HepG2 (cell line): ENCODE results near the gene SASH1. TPM values are rescaled to one million over a fixed set of nuclear protein-coding genes. Genes with fewer than 3 reads are reported as not detected.

Source experiments
- AFF4 ChIP-seq: sonication (generic); formaldehyde crosslinking; IDR thresholded peaks from 2 replicates; pipeline ENCODE4 v1.4.0; 2020; ENCODE audit warnings: missing genetic modification reagents
- ATAD3A ChIP-seq: sonication (generic); formaldehyde crosslinking; IDR thresholded peaks from 2 replicates; pipeline ENCODE4 v1.4.0; 2020; ENCODE audit warnings: missing genetic modification reagents
- BORCS8-MEF2B ChIP-seq: sonication (generic); formaldehyde crosslinking; IDR thresholded peaks from 2 replicates; pipeline ENCODE4 v1.8.0; 2022; ENCODE audit warnings: mild to moderate bottlenecking, missing genetic modification reagents
- GZF1 ChIP-seq: sonication (generic); formaldehyde crosslinking; IDR thresholded peaks from 2 replicates; pipeline ENCODE4 v1.5.1; 2020; ENCODE audit warnings: mild to moderate bottlenecking, missing genetic modification reagents
- HIVEP1 ChIP-seq: sonication (generic); formaldehyde crosslinking; IDR thresholded peaks from 2 replicates; pipeline ENCODE4 v1.4.0; 2020; ENCODE audit warnings: mild to moderate bottlenecking, missing genetic modification reagents
- MTF2 ChIP-seq: sonication (generic); formaldehyde crosslinking; IDR thresholded peaks from 2 replicates; pipeline ENCODE4 v1.5.0; 2020; ENCODE audit warnings: missing genetic modification reagents, borderline replicate concordance
- MYNN ChIP-seq: sonication (generic); formaldehyde crosslinking; IDR thresholded peaks from 2 replicates; pipeline ENCODE4 v1.4.0; 2020; ENCODE audit warnings: mild to moderate bottlenecking, low read depth, missing genetic modification reagents
- NR0B2 ChIP-seq: sonication (generic); formaldehyde crosslinking; IDR thresholded peaks from 2 replicates; pipeline ENCODE4 v1.4.0; 2020; ENCODE audit warnings: mild to moderate bottlenecking, missing genetic modification reagents
- PCBP1 ChIP-seq: fragments of 200-400 bp; formaldehyde crosslinking; IDR thresholded peaks from 2 replicates; pipeline ENCODE4 v1.6.1; 2017; ENCODE audit warnings: mild to moderate bottlenecking, low read depth, low read length, borderline replicate concordance
- PTBP1 ChIP-seq: fragments of 200-400 bp; formaldehyde crosslinking; IDR thresholded peaks from 2 replicates; pipeline ENCODE4 v1.6.1; 2018; ENCODE audit warnings: low read length, low read depth; ENCODE audit not compliant: poor library complexity, severe bottlenecking
- ZNF335 ChIP-seq: sonication (generic); formaldehyde crosslinking; IDR thresholded peaks from 2 replicates; pipeline ENCODE4 v1.4.0; 2020; ENCODE audit warnings: missing genetic modification reagents
- ZNF382 ChIP-seq: sonication (generic); formaldehyde crosslinking; IDR thresholded peaks from 2 replicates; pipeline ENCODE4 v1.5.0; 2020; ENCODE audit warnings: missing genetic modification reagents, mild to moderate bottlenecking, borderline replicate concordance
- ZNF83 ChIP-seq: sonication (generic); formaldehyde crosslinking; IDR thresholded peaks from 2 replicates; pipeline ENCODE4 v1.4.0; 2020; ENCODE audit warnings: missing genetic modification reagents, mild to moderate bottlenecking, borderline replicate concordance
- polyA plus RNA-seq, 8 experiments: library from polyadenylated mRNA; depleted of rRNA in 3 of 8; stranded (reverse) in 7 of 8; unstranded in 1 of 8; fragments of >200 nt; fragmentation: Illumina TruSeq in 4 of 8; extraction: Trizol in 4 of 8; gene quantifications; 2 replicates each; pipeline versions ENCODE4 v1.2.1 to v1.2.3, GENCODE V29; 2011 to 2016; ENCODE audit warnings: low read depth in 4 of 8, missing spikeins in 1 of 8, mixed read lengths in 1 of 8; ENCODE audit not compliant: insufficient read depth in 1 of 8
- total RNA-seq, 5 experiments: library from RNA; depleted of rRNA; stranded (reverse); fragments of >200 nt; fragmentation: Illumina TruSeq; extraction: Trizol; gene quantifications; 2 replicates each; pipeline ENCODE4 v1.2.3, GENCODE V29; 2016; ENCODE audit warnings: low read depth in 1 of 5
- TF ChIP-seq, protein P1 (sequence below): sonication (generic); formaldehyde crosslinking; IDR thresholded peaks from 2 replicates; pipeline ENCODE4 v1.5.0; 2020; ENCODE audit warnings: missing genetic modification reagents
- TF ChIP-seq, protein P2 (sequence below): sonication (generic); formaldehyde crosslinking; IDR thresholded peaks from 2 replicates; pipeline ENCODE4 v1.5.0; 2020; ENCODE audit warnings: mild to moderate bottlenecking, missing genetic modification reagents
- TF ChIP-seq, protein P3 (sequence below): sonication (generic); formaldehyde crosslinking; IDR thresholded peaks from 2 replicates; pipeline ENCODE4 v1.8.0; 2022; ENCODE audit warnings: mild to moderate bottlenecking, missing genetic modification reagents; ENCODE audit not compliant: insufficient replicate concordance

Gene SASH1
- total and polyA plus RNA-seq, 2 of the 13 experiments (the other 11 are each of a cell fraction or from before 2014, with no cell fraction given), result 7.5 to 8.2 TPM

- no peak for TF ChIP-seq AFF4 (CRISPR knock-in tag)
- TF ChIP-seq, protein P1, sequence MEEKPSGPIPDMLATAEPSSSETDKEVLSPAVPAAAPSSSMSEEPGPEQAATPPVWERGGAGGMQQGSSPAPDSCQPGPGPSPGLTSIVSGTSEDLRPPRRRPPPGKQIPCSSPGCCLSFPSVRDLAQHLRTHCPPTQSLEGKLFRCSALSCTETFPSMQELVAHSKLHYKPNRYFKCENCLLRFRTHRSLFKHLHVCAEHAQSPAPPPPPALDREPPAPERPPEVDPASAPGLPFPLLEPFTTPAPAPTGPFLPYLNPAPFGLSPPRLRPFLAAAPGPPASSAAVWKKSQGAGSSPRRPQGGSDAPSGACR, result no peak
- no peak; the same call in 1 of the 2 replicates for TF ChIP-seq MYNN (CRISPR knock-in tag)
- TF ChIP-seq ZNF382 (CRISPR knock-in tag), result no peak
- TF ChIP-seq PCBP1, result no peak; the same call in 1 of the 2 replicates
- no peak for TF ChIP-seq ZNF83 (CRISPR knock-in tag)
- TF ChIP-seq, protein P2, sequence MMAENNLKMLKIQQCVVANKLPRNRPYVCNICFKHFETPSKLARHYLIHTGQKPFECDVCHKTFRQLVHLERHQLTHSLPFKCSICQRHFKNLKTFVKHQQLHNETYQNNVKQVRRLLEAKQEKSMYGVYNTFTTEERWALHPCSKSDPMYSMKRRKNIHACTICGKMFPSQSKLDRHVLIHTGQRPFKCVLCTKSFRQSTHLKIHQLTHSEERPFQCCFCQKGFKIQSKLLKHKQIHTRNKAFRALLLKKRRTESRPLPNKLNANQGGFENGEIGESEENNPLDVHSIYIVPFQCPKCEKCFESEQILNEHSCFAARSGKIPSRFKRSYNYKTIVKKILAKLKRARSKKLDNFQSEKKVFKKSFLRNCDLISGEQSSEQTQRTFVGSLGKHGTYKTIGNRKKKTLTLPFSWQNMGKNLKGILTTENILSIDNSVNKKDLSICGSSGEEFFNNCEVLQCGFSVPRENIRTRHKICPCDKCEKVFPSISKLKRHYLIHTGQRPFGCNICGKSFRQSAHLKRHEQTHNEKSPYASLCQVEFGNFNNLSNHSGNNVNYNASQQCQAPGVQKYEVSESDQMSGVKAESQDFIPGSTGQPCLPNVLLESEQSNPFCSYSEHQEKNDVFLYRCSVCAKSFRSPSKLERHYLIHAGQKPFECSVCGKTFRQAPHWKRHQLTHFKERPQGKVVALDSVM, result peak; percentile 32
- TF ChIP-seq GZF1 (CRISPR knock-in tag), result 0 out of 2 replicates have a peak, but pooled peaks have one; percentile 24
- no peak for TF ChIP-seq MTF2 (CRISPR knock-in tag)
- no peak for TF ChIP-seq PTBP1
- peak; percentile 52; the same call in 1 of the 2 replicates for TF ChIP-seq HIVEP1
- TF ChIP-seq ATAD3A (CRISPR knock-in tag), result no peak
- no peak for TF ChIP-seq NR0B2 (CRISPR knock-in tag)
- TF ChIP-seq, protein P3, sequence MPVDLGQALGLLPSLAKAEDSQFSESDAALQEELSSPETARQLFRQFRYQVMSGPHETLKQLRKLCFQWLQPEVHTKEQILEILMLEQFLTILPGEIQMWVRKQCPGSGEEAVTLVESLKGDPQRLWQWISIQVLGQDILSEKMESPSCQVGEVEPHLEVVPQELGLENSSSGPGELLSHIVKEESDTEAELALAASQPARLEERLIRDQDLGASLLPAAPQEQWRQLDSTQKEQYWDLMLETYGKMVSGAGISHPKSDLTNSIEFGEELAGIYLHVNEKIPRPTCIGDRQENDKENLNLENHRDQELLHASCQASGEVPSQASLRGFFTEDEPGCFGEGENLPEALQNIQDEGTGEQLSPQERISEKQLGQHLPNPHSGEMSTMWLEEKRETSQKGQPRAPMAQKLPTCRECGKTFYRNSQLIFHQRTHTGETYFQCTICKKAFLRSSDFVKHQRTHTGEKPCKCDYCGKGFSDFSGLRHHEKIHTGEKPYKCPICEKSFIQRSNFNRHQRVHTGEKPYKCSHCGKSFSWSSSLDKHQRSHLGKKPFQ, result peak; percentile 74
- peak; percentile 84; the same call in 1 of the 2 replicates for TF ChIP-seq ZNF335 (CRISPR knock-in tag)
- no peak; the same call in 1 of the 2 replicates for TF ChIP-seq BORCS8-MEF2B
Observed at GRCh38 chr6:148342350-148343046, at the start of gene SASH1 (continued).
